ENCODE results near the gene PCCA. TPM values are rescaled to one million over a fixed set of nuclear protein-coding genes. Genes with fewer than 3 reads are reported as not detected.

PCCA gene
- total and polyA plus RNA-seq, 2 experiments from 2014 or later = 41.9 to 46.6 TPM

- no peak overlapping the region for H3K4me3 ChIP-seq
- H3K79me2 ChIP-seq (replicated peaks; ENCODE audit: insufficient read depth) = no peaks in the 10 kb centered on the region
- no peak overlapping the region for H3K4me2 ChIP-seq
- no peaks in the 10 kb centered on the region for H4K20me1 ChIP-seq (replicated peaks; ENCODE audit: insufficient read depth)
- no peak for DNase-seq (ENCODE audit: low spot score)
- H3F3A ChIP-seq (replicated peaks; ENCODE audit: low read depth) = peaks cover 10% of the 10 kb centered on the region; the same call in 1 of the 2 replicates
- Mint-ChIP-seq H3K27me3 (ENCODE audit: insufficient read depth, low read depth, poor library complexity) (peaks cover 15% of the 10 kb centered on the region), H3K9me3 (no peaks in the 10 kb centered on the region), H3K27ac (no peak overlapping the region), H3K4me3 (no peak overlapping the region; the same call in 2 of the 3 replicates), H3K4me1 (peaks cover 26% of the 10 kb centered on the region), H3K36me3 (ENCODE audit: low read depth) (no peaks in the 10 kb centered on the region; the same call in 2 of the 3 replicates)
- TF ChIP-seq EZH2 (IDR thresholded peaks at IDR 0.05; ENCODE audit: low read depth, unreplicated experiment) (no peak), ZNF462 (CRISPR knock-in tag; IDR thresholded peaks at IDR 0.05) (no peak), REST (IDR thresholded peaks at IDR 0.05; ENCODE audit: unreplicated experiment) (no peak), EZH2phosphoT487 (IDR thresholded peaks at IDR 0.05; ENCODE audit: unreplicated experiment) (no peak), POLR2AphosphoS5 (IDR thresholded peaks at IDR 0.05; ENCODE audit: low read depth) (no peak), CTCF (conservative IDR thresholded peaks at IDR 0.05; ENCODE audit: low read depth in 2 of 2) (no peak), JUNB (IDR thresholded peaks at IDR 0.05; ENCODE audit: unreplicated experiment) (no peak), STAT1 (IDR thresholded peaks at IDR 0.05; ENCODE audit: unreplicated experiment) (no peak), ZNF331 (CRISPR knock-in tag; IDR thresholded peaks at IDR 0.05; ENCODE audit: low read depth) (no peak), ETS1 (IDR thresholded peaks at IDR 0.05) (no peak), CREB1 (CRISPR knock-in tag; IDR thresholded peaks at IDR 0.05; ENCODE audit: low read depth) (no peak), NANOG (IDR thresholded peaks at IDR 0.05; ENCODE audit: borderline replicate concordance) (no peak), ZNF114 (CRISPR knock-in tag; IDR thresholded peaks at IDR 0.05) (no peak)
- H2AFZ ChIP-seq = no peak overlapping the region
- no peaks in the 10 kb centered on the region for H3K27me3 ChIP-seq (ENCODE audit: insufficient read depth)
- 0 out of 2 replicates have a peak, but pooled peaks cover 5% of the 10 kb centered on the region for H3K36me3 ChIP-seq (ENCODE audit: insufficient read depth)
- no peak for ATAC-seq
- H3K4me1 ChIP-seq (ENCODE audit: insufficient read depth) = peaks cover 12% of the 10 kb centered on the region
- no peak overlapping the region for H3K27ac ChIP-seq (ENCODE audit: low read depth)
- no peaks in the 10 kb centered on the region for H3K9me2 ChIP-seq (ENCODE audit: insufficient read depth)
Observed at GRCh38 chr13:100534147-100534843, 445.4 kb downstream of the PCCA start.

Measured in GM23338 (cell line).